ENCODE data around the gene FARSB.
"Not testable (repeated sequence)": the region's sequence is repeated elsewhere in the genome, so short reads cannot be mapped to it uniquely, and the experiment has no call there.

Gene FARSB

DNA sequence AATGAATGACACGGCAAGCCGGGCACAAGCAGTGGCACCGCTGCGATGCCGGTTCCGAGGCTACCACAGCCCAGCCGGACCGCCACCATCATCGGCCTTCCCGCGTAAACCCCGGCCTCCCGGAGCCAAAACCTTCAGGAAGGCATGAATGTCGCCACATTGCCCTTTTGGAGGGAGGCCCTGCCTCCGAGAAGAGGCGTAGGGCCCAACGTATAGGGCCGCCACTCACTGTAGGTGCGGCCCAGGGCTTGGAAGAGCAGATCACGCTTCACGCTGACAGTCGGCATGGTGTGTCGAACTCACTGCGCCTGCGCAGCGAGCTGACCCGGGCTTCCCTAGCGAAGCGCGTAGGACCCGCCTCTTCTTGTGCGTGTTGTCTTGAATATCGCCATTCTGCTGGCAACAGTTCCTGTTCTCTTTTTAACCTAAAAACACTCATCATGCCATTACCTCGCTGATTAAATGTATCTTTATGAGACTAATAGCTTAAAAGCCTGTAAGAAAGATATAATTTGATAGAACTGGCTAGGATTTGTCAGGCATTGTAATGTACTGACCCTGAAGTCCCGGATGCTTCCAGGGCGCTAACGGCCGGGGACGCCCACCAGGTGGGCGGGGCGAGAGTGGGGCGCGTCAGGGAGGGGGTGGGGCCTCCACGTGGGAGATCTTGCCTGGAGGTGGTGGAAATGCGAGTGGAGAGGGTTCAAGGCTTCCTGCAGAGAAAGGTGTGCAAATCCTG, at the start of gene FARSB:
Gene FARSB, minus strand, starts transcription at position 306 of the 739 bp plus-strand sequence. Its CDS starts 19 bp downstream, at position 287.
- DNase-seq (ENCODE audit: low spot score) = peak; percentile 94

DNA sequence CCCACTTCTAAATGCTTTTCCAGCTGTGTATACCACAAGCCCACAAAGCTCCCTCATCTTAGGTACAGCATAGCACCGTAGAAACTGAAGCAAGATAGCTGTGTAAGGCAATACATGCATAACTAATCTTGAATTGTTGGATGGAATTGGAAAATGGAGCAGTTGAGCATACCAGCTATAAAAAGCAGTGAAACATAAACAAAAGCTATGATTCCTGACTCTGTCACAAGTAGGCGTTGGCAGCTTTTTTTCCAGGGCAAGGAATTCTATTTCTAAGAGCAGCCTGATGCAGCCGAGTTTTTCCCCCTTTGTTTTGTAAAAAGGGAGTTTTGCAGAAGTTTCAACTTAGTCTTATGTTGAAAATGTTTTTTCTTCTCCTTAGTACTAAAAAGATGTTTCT, 48.0 kb upstream of the FARSB start:
- no peak for DNase-seq (ENCODE audit: low spot score)

DNA sequence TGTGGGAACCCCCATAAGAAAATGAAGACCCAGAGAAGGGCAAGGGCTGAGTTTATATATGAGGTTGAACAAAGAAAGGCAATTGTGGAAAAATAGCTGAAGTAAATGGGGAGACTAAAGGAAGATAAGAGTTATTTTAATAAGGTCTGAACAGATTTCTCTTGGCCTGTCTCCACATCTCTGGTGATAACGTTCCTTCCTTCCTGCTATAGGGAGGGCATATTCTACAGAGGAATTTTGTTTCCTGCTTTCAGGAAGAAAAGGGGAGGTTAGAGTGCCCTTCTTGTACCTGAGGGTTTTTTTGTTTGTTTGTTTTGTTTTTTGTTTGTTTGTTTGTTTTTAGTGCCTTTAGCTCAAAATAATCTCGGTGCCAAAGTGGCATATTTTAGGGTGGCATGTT, 47.2 kb upstream of the FARSB start:
- DNase-seq (ENCODE audit: low spot score) = no peak

DNA sequence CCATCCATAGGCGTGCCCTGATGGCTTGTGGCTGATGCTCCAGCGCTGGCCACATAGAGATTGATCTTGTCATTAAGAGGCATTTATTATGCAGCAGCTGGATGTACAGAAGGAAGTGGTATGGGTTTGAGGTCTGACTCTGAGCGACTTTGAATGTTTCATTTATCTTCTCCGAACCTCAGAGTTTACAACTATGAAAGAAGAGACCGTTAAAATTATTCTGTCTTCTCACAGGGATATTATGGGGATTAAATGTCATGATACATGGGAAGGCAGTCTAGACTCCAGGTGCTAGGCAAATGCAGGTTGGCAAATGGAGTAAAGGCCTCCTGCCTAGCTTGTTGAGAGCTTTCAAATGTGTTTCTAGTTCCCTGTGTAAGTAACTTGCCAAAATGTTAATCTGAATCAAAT, 45.8 kb upstream of the FARSB start:
- no peak for DNase-seq (ENCODE audit: low spot score)

DNA sequence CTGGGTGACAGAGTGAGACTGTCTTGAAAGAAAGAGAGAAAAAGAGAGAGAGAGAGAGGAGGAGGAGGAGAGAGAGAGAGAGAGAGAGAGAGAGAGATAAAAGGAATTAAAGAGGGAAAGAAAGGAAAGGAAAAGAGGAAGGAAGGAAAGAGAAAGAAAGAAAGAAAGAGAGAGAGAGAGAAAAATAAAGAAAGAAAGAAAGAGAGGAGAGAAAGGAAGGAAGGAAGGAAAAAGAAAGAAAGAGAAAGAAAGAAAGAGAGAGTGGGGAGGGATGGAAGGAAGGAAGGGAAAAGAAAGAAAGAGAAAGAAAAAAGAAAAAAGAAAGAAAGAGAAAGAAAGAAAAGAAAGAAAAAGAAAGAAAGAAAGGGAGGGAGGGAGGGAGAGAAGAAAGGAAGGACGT, 45.3 kb upstream of the FARSB start:
- no peak for DNase-seq (ENCODE audit: low spot score)

DNA sequence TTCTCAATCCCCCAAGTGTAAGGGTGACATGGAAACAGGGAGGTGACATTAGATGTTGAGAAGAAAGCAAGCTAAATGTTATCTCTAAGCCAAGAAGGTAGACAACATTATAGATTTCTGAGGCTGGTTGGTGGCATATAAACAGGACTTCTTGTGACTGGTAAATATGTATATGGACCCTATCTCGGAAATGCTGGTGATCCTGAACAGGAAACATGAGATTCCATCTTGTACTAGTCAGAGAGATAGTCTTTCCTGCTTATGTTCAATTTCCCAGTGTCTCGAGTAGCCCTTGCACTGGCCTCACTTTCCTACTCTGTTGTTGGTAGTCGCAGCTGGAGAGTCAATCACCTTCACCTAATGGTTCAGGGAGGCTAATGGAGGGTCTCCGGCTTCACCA, 42.4 kb upstream of the FARSB start:
- DNase-seq (ENCODE audit: low spot score) = peak; percentile 86

DNA sequence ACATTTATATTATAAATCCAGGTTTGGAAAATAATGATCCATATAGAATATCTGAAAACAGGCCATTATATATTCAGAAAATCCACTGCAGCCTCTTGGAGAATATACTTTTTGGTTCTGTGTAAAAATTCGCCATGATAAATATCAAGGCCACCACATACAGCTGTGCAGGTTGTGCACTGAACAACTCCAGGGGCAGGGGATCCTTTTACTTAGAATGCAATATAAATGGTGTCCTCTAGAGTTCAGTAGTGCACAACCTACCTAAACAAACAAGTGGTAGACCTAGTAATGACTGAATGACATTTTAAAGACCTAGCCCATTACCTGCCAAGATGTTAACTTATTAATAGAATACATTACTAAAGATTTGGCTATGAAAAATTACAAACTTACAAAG, 37.9 kb upstream of the FARSB start:
- peak; percentile 51 for DNase-seq (ENCODE audit: low spot score)

DNA sequence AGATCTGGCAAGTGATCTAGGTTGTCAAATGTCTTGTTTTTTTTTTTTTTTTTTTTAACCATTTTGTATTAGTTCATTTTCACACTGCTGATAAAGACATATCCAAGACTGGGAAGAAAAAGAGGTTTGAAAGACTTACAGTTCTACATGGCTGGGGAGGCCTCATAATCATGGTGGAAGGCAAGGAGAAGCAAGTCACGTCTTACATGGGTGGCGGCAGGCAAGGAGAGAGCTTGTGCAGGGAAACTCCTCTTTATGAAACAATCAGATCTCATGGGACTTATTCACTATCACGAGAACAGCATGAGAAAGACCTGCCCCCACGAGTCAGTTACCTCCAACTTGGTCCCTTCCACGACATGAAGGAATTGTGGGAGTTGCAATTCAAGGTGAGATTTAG, 37.5 kb upstream of the FARSB start:
- not testable (repeated sequence) for DNase-seq (ENCODE audit: low spot score)

DNA sequence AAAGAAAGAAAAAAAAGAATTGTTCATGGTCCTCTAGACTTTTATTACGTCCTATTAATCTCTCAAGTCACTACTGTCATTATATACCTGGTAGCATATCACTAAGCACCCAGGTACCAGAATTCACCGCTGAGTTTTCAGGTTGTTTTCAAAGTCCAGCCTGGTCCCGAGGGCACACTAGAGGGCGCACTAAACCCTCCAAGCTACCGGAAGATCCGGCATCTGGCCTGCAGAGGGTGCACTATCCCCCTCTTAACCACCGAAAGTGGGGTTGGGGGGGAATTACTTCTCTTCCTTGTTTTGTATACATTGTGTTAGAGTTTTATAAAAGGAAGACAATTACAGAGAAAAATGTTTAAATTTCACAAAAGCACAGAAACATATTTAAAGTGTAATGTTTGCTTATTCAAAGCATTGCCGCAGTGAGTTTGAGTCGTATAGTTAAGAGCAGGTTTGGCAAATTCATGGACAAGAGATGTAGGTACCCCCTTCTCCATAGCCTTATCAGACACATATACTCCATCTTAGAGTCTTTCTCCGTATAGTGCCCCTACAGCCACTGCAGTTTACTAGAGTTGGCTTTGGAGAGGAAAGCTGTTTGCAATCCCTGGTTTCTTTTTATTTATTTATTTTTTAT, 34.8 kb upstream of the FARSB start:
- peak; percentile 67 for DNase-seq (ENCODE audit: low spot score)

DNA sequence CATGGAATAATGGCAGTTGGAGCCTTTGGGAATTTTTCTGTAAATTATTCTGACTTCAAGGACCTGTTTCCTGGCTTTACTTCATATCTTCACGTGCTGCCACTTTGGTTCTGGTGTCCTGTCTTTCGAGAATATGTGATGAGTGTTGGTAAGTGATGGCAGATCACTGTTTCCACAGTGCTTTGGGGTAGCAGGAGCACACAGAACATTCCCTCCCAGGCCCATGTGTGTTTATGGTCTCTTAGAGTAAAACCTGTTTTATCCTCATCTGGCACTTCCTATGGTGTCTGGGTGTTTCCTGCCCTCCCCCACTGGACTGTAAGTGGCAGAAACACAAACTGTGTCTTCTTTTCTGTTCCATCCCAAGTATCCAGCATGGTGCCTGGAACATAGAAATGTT, 33.4 kb upstream of the FARSB start:
- no peak for DNase-seq (ENCODE audit: low spot score)

DNA sequence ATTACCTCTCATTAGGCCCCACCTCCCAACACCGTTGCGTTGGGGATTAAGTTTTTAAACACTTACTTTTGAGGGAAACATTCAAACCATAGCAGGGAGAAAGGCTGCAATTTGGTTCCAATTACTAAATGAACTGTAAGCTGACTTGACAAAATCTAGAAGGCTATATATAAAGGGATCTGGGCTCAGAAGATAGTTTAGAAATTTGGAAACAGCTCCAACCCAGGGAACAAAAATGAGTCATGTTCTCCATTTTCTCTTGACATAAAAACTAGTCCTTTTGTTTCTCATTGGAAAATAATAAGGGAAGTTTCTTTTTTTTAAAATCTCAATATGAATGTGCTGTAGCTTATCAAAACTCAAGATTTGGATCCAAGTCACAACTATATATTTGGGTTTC, 33.0 kb upstream of the FARSB start:
- no peak for DNase-seq (ENCODE audit: low spot score)

DNA sequence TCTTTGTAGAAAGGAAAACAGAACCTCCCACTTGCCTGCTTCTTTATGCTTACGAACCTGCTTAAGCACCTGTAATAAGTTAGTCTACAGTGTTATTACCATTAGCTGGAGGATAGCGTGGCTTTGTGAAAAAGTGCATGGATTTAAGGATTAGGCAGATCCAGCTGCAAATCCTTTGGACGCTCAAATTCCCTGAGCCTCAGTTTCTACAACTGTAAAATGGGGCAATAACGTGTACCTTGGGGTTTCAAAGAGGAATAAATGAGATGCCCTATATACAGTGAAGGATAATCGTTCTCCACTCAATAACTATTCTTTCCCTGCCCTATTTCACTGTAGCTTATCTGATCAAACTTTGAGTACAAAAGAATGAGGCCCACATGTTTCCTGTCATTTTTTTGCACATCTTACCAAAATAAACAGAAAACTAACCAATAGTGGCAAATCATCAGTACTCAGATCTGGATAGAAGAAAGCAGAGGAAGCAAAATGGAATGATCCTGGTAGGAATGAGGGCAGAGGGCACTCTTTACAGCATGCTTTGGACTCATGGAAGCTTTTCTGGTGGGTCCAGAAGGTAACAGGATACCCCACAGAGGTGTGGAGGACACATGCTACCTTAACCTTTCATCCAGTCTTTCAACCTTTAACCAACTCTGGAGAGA, 30.3 kb upstream of the FARSB start:
- DNase-seq (ENCODE audit: low spot score) = no peak

DNA sequence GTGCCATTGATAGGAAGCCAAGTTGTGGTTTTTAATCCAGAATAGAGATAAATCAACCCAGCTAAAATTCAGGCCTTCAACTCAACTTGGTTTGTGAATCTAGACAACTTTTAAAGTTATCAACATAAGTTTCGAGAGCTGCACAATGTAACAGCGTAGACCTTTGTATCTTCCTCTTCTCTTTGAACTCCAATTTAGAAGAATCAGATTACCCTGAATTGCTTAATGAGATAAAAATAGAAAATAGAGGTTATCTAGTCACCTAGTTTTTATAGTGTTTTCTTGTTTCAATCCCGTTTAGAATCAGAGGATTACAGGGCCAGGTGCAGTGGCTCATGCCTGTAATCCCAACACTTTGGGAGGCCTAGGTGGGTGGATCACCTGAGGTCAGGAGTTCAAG, 27.9 kb upstream of the FARSB start:
- no peak for DNase-seq (ENCODE audit: low spot score)

DNA sequence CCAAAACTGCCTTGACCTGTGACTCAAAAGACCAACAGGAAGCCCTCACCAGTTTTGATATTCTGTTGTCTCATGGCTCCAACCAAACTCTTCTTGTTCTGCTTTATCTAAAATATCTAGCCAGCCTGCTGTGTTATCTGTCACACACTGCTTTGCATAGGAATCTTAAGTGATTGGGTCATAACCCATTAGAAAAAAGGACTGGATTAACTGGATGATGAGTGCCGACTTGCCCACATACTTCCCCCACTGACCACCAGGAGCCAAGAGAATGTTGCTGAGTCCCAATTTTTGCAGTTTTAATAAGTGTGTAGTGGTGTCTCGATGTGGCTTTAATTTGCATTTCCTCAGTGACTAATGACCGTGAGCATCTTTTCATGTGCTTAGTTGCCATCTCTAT, 22.1 kb upstream of the FARSB start:
- DNase-seq (ENCODE audit: low spot score) = no peak

DNA sequence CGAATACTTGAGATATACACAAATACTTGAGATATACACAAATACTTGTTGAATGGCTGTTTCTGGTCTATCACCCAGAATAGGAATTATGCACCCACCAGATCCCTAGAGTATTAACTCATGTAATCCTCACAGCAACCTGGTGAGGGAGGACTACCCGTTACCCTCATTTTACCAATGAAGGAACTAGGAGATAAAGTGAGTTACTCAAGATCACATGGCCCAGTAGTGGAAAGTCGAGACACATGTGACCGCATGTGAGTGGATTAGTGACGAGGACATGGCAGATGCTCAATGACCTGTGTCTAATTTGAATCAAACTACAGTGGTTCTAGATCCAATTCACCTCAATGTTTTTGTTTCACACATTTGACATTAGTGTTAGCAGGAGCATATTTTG, 18.0 kb upstream of the FARSB start:
- no peak for DNase-seq (ENCODE audit: low spot score)

DNA sequence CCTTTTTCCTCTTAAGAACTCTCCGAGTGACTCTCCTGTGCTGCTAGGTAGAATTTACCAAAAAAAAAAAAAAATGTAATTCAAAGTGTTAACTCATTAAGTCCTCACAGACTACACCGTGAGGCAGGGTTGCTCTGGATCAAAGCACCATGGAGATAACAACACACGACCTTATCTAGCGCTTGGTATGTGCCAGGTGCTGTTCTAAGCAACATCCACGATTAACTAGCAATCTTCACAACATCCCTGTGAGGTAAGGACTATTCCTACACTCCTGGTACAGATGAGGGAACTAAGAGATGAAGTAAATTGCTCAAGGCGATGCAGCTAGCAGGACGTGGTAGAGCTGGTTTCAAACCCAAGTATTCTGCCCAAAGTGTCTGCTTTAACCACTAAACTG, 17.4 kb upstream of the FARSB start:
- DNase-seq (ENCODE audit: low spot score) = no peak

DNA sequence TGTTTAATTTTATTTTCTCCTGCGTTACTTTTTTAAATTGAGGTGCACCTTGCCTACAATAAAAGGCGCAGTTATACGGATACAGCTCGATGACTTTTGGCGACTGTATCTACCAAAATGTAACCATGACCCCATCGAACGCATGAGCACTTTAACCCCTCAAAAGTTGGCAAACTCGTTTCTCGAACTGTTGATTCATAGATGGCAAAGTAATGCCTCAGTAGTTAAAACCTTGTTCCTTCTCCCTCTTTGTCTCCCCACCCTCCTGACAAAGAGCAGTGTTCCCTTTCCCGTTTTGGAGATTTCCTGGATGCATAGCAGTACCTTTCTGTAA, 16.1 kb upstream of the FARSB start:
- DNase-seq (ENCODE audit: low spot score) = no peak

DNA sequence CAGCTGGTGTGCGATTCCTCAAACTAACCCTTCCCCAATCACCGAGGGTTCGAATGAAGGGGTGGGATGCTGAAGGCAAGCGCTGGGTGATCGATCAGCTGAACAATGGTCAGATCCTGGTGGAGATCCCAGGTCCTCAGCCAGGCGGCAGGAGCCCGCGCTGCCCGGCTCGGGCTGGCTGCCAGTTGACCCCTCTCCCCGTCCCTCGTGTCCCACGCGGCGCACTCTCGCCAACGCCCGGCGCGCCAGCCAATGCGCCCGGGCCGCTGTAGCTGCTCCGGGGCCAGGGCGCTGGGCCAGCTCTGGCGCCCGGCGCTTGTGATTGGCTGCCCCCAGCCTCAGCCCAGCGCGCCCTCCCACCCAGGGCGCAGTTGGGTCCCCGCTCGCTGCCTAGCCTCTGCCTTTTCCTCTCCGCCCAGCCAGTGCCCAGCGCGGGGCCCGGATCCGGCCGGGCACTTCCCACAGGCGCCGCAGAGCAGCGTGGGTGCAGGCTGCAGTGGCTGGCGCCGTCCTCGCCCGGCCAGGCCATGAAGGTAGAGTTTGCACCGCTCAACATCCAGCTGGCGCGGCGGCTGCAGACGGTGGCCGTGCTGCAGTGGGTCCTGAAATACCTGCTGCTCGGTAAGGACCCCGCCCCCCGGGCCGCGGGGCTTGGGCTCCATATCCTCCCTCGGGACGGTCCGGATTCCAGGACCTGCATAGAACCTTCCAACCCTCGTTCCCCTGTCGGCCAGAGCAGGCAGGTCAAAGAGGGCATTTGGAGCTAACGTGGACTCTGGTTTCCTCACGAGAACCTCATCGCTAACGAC, 15.6 kb upstream of the FARSB start, which contains the start of gene MOGAT1:
Gene MOGAT1, plus strand, starts transcription at position 400 of the 809 bp plus-strand sequence. Its CDS starts 128 bp downstream, at position 528.
- no peak for DNase-seq (ENCODE audit: low spot score)

DNA sequence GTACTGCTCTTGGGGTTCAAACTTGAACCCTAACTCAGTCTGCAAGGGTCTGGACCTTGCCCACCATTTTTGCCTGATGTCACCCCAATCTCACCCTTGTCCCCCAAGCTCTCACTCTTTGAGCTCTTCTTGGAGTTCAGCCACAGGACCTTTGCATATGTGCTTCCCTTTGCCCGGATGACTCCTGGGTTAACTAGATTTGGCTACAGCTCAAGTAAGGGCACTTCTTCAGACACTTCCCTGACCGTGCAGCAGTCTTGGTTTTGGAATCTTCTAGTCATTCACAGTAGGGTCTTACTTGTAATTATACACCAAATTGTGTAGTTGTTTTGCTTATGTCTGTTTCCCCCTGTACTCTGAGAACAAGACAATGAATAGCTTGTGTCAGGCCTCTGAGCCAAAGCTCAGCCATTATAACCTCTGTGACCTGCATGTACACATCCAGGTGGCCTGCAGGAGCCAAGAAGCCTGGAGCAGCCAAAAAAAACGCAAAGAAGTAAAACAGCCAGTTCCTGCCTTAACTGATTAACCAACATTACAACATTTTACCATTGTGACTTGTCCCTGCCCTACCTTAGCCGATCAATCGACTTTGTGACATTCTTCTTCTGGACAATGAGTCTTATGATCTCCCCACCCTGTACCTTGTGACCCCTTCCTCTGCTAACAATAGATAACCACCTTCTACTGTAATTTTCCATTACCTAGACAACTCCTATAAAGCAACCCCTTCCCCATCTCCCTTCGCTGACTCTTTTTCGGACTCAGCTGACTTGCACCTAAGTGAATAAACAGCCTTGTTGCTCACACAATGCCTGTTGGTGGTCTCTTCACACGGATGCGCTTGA, 14.5 kb upstream of the FARSB start:
- no peak for DNase-seq (ENCODE audit: low spot score)

DNA sequence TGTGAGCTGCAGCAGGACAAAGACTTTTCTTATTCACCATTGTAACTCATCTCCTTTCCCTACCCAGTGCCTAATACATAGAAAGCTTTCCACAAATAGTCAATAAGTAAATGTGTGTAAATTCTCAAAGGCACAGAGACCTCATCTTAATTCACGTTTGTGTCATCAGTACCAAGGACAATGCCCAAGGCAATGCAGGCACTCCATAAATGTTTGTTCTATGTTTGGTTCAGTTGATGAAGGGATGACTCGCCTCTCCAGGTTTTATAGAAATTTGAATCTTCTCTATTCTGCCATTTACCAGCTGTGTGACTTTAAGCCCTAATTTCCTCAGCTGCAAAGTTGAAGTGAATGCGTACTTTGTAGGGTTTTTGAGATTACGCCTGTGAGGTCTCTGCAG, 13.5 kb upstream of the FARSB start:
- DNase-seq (ENCODE audit: low spot score) = no peak

DNA sequence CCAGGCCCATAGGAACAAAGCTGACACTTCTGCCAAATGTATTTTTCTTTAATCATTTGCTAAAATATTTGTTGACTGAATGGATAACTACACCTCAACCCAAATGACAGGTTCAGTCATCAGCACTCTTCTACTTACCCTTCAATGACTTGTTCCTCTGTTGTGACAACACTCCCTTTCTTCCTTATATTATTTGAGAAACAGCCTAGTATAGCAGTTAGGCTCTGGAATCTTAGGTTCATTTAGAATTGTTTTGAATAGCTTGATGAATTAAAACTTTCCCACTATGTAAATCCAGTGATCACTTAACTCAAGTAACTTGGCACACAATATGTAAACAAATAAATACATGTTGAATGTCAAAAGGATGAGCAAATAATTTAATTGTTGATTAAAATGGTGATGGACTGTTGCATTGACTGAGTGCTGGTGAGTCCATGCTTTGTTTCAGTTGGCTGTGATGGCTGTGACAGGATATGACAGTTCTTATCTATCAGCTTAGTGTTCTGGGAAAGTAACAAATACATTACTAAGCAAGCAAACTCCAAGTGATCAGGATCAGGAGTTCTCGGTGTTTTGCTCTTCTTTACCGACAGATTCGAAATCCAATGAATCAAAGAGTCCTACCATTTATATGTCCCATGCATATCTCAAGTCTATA, 12.7 kb upstream of the FARSB start:
- DNase-seq (ENCODE audit: low spot score) = no peak
